ENCODE data around the gene B4GALT3.
A peak's percentile ranks its signal among the peaks of the same experiment; 100 is the strongest.

B4GALT3 gene

GRCh38 chr1:161196521-161197451, 19.5 kb upstream of the B4GALT3 start:
- Histone ChIP-seq H3K4me2 (ENCODE audit: low read length) (no peak overlapping the region), H3K9me3 (ENCODE audit: control insufficient read depth, low read length) (no peaks in the 10 kb centered on the region), H3K36me3 (ENCODE audit: control insufficient read depth, insufficient read depth, low read length) (no peaks in the 10 kb centered on the region), H3K27ac (peak overlapping the region; percentile 98), H3K79me2 (no peaks in the 10 kb centered on the region), H2AFZ (no peak overlapping the region), H3K4me3 (ENCODE audit: low read depth, low read length) (no peak overlapping the region), H3K9ac (no peak overlapping the region), H3K4me1 (peaks cover under 1% of the 10 kb centered on the region), H3K27me3 (ENCODE audit: control insufficient read depth, insufficient read depth, low read length) (no peaks in the 10 kb centered on the region)
- TF ChIP-seq, protein P1, sequence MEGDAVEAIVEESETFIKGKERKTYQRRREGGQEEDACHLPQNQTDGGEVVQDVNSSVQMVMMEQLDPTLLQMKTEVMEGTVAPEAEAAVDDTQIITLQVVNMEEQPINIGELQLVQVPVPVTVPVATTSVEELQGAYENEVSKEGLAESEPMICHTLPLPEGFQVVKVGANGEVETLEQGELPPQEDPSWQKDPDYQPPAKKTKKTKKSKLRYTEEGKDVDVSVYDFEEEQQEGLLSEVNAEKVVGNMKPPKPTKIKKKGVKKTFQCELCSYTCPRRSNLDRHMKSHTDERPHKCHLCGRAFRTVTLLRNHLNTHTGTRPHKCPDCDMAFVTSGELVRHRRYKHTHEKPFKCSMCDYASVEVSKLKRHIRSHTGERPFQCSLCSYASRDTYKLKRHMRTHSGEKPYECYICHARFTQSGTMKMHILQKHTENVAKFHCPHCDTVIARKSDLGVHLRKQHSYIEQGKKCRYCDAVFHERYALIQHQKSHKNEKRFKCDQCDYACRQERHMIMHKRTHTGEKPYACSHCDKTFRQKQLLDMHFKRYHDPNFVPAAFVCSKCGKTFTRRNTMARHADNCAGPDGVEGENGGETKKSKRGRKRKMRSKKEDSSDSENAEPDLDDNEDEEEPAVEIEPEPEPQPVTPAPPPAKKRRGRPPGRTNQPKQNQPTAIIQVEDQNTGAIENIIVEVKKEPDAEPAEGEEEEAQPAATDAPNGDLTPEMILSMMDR (IDR thresholded peaks at IDR 0.05) = no peak

DNA sequence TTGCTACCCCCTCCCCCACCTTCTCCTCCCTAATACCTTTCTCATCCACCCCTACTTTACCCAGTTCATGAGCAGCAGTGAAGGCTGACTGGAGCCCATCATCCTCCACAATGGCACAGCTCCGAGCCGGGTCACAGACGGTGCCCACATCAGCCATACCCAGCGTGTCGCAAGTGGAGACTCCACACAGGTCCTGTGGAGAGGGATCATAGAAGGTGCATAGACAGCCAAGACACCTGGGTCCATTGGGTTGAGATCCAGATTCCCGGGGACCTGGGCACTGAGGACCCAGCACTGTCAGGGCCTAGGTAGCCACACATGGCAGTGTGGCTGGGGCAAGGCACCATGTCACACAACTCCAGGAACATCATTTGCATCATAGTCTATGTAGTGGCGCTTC, 18.8 kb upstream of the B4GALT3 start:
- Histone ChIP-seq H3K9me3 (ENCODE audit: control insufficient read depth, low read length) (no peaks in the 10 kb centered on the region), H2AFZ (no peak overlapping the region), H3K27me3 (ENCODE audit: control insufficient read depth, insufficient read depth, low read length) (no peaks in the 10 kb centered on the region), H3K27ac (peak overlapping the region; percentile 98), H3K4me3 (ENCODE audit: low read depth, low read length) (no peak overlapping the region), H3K4me2 (ENCODE audit: low read length) (no peak overlapping the region), H3K4me1 (no peaks in the 10 kb centered on the region), H3K79me2 (no peaks in the 10 kb centered on the region), H3K36me3 (ENCODE audit: control insufficient read depth, insufficient read depth, low read length) (no peaks in the 10 kb centered on the region), H3K9ac (no peak overlapping the region)
- TF ChIP-seq, protein P1 (IDR thresholded peaks at IDR 0.05) = no peak

DNA sequence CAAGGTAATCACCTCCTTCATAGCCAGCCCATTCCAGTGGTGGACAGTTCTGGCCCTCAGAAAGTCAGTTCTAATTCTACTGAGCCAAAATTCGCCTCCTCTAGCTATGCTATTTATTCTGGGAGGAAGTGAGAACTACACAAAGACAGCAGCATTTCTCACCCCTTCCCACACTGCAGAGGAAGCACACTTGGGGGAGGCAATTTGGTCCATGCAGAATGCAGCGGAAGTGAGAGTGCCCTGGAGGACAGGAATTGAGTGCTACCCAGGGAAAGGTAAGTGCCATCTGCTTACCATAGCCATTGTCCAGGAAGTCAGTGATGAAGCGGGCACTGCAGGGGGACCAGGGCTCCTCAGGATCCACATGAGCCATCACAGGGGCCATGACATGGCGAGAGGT, 17.9 kb upstream of the B4GALT3 start:
- Histone ChIP-seq H3K27ac (no peak overlapping the region), H3K36me3 (ENCODE audit: control insufficient read depth, insufficient read depth, low read length) (no peaks in the 10 kb centered on the region), H3K9ac (no peak overlapping the region), H3K79me2 (no peaks in the 10 kb centered on the region), H3K4me1 (no peaks in the 10 kb centered on the region), H3K4me3 (ENCODE audit: low read depth, low read length) (no peak overlapping the region), H3K9me3 (ENCODE audit: control insufficient read depth, low read length) (no peaks in the 10 kb centered on the region), H3K4me2 (ENCODE audit: low read length) (no peak overlapping the region), H3K27me3 (ENCODE audit: control insufficient read depth, insufficient read depth, low read length) (no peaks in the 10 kb centered on the region), H2AFZ (no peak overlapping the region)
- TF ChIP-seq, protein P1 (IDR thresholded peaks at IDR 0.05) = no peak

GRCh38 chr1:161193561-161194235, 16.4 kb upstream of the B4GALT3 start:
- H3K4me3 ChIP-seq (ENCODE audit: low read depth, low read length) = no peak overlapping the region
- H3K9me3 ChIP-seq (ENCODE audit: control insufficient read depth, low read length) = no peaks in the 10 kb centered on the region
- H3K4me2 ChIP-seq (ENCODE audit: low read length) = no peak overlapping the region
- no peaks in the 10 kb centered on the region for H3K36me3 ChIP-seq (ENCODE audit: control insufficient read depth, insufficient read depth, low read length)
- no peaks in the 10 kb centered on the region for H3K27me3 ChIP-seq (ENCODE audit: control insufficient read depth, insufficient read depth, low read length)
- H3K27ac ChIP-seq = no peak overlapping the region
- H3K4me1 ChIP-seq = no peaks in the 10 kb centered on the region
- H2AFZ ChIP-seq = no peak overlapping the region
- H3K79me2 ChIP-seq = no peaks in the 10 kb centered on the region
- no peak overlapping the region for H3K9ac ChIP-seq
- TF ChIP-seq, protein P1 (IDR thresholded peaks at IDR 0.05) = no peak

Data from parathyroid adenoma (tissue), 2 donors.